Epidermal melanocyte (primary cell): ENCODE data around the gene ZNF366.

Source experiments
- DNase-seq: peaks from one replicate; pipeline ENCODE4 v3.0.0; 2011; ENCODE audit warnings: low spot score; ENCODE audit not compliant: insufficient read length

ZNF366 gene

GRCh38 chr5:72441862-72442540 is 65.2 kb downstream of the ZNF366 start:
- no peak for DNase-seq

GRCh38 chr5:72441094-72441723 is 66.0 kb downstream of the ZNF366 start:
- no peak for DNase-seq

GRCh38 chr5:72440207-72440638 is 67.0 kb downstream of the ZNF366 start:
- no peak for DNase-seq

GRCh38 chr5:72439192-72439591 is 68.0 kb downstream of the ZNF366 start:
- no peak for DNase-seq

GRCh38 chr5:72438141-72438540 is 69.1 kb downstream of the ZNF366 start:
- DNase-seq, result no peak

- DNase-seq, result no peak
Measured at GRCh38 chr5:72436796-72437471, 70.3 kb downstream of the ZNF366 start.

GRCh38 chr5:72434781-72435437 is 72.3 kb downstream of the ZNF366 start:
- no peak for DNase-seq

- no peak for DNase-seq
Measured at GRCh38 chr5:72434056-72434780, 73.0 kb downstream of the ZNF366 start.

- DNase-seq, result no peak
Measured at GRCh38 chr5:72433522-72433921, 73.7 kb downstream of the ZNF366 start.

GRCh38 chr5:72428669-72429068 is 78.5 kb downstream of the ZNF366 start:
- DNase-seq, result no peak

- no peak for DNase-seq
Measured at GRCh38 chr5:72427488-72428437, 79.4 kb downstream of the ZNF366 start.

- DNase-seq, result no peak
Measured at GRCh38 chr5:72427016-72427415, 80.2 kb downstream of the ZNF366 start.

GRCh38 chr5:72426019-72426418 is 81.2 kb downstream of the ZNF366 start:
- DNase-seq, result no peak

- DNase-seq, result no peak
Measured at GRCh38 chr5:72418271-72418670, 88.9 kb downstream of the ZNF366 start.

- DNase-seq, result no peak
Measured at GRCh38 chr5:72417333-72418062, 89.7 kb downstream of the ZNF366 start.

GRCh38 chr5:72415616-72416325 is 91.4 kb downstream of the ZNF366 start:
- no peak for DNase-seq

- DNase-seq, result no peak
Measured at GRCh38 chr5:72412283-72413055, 94.7 kb downstream of the ZNF366 start.

GRCh38 chr5:72410688-72411295 is 96.4 kb downstream of the ZNF366 start:
- no peak for DNase-seq
